VCaP (cell line): ENCODE measurements around the gene SLC19A3.

Experiments used
- H3K27ac ChIP-seq: fragments of 450-650 bp; 2 replicates; pipeline ENCODE4 v1.5.1; 2017
- CTCF ChIP-seq: fragments of 450-650 bp; conservative IDR thresholded peaks from 2 replicates; pipeline ENCODE4 v1.5.1; 2017; ENCODE audit warnings: mild to moderate bottlenecking, moderate library complexity

SLC19A3 gene

GRCh38 chr2:227716501-227716900 lies 1.3 kb downstream of the SLC19A3 start:
- TF ChIP-seq CTCF = no peak
- no peak overlapping the region for H3K27ac ChIP-seq

GRCh38 chr2:227713291-227713690 lies 4.5 kb downstream of the SLC19A3 start:
- no peak for TF ChIP-seq CTCF
- no peak overlapping the region for H3K27ac ChIP-seq

- H3K27ac ChIP-seq = no peak overlapping the region
- TF ChIP-seq CTCF = no peak
These were observed 6.8 kb downstream of the SLC19A3 start for GRCh38 chr2:227710986-227711385.

- TF ChIP-seq CTCF = no peak
These were observed 10.4 kb downstream of the SLC19A3 start for GRCh38 chr2:227707390-227707789.

GRCh38 chr2:227706859-227707258 lies 11.0 kb downstream of the SLC19A3 start:
- H3K27ac ChIP-seq = no peak overlapping the region
- no peak for TF ChIP-seq CTCF

More at GRCh38 chr2:227707390-227707789, 10.4 kb downstream of the SLC19A3 start:
- no peak overlapping the region for H3K27ac ChIP-seq

GRCh38 chr2:227703961-227704360 lies 13.9 kb downstream of the SLC19A3 start:
- H3K27ac ChIP-seq = no peak overlapping the region
- no peak for TF ChIP-seq CTCF

GRCh38 chr2:227703280-227703732 lies 14.5 kb downstream of the SLC19A3 start:
- H3K27ac ChIP-seq = no peak overlapping the region
- TF ChIP-seq CTCF = no peak

- TF ChIP-seq CTCF = no peak
- H3K27ac ChIP-seq = 0 out of 2 replicates have a peak overlapping the region, but pooled peaks have one; percentile 9
These were observed 16.3 kb downstream of the SLC19A3 start for GRCh38 chr2:227701556-227701955.
